CMK (cell line): ENCODE data around the gene OR2M4.
"Not testable (repeated sequence)": the region's sequence is repeated elsewhere in the genome, so short reads cannot be mapped to it uniquely, and the experiment has no call there.

Source experiments
- DNase-seq: peaks from one replicate; pipeline ENCODE4 v3.0.0-alpha.2; 2010; ENCODE audit warnings: low read depth

The OR2M4 gene

GRCh38 chr1:248231117-248231516 lies at the start of gene OR2M4:
TSS of gene OR2M4 (plus strand) at chr1:248231417. CDS start at chr1:248238929, 7,512 bp downstream.
- no peak for DNase-seq

- no peak for DNase-seq
Observed at GRCh38 chr1:248183996-248184395, 47.2 kb upstream of the OR2M4 start.

- no peak for DNase-seq
Observed at GRCh38 chr1:248187363-248187762, 43.9 kb upstream of the OR2M4 start.

- no peak for DNase-seq
Observed at GRCh38 chr1:248189026-248189425, 42.2 kb upstream of the OR2M4 start.

- DNase-seq = no peak
Observed at GRCh38 chr1:248194117-248194516, 37.1 kb upstream of the OR2M4 start.

- peak; percentile 2 for DNase-seq
Observed at GRCh38 chr1:248196965-248197364, 34.3 kb upstream of the OR2M4 start, which contains the start of gene OR2M3. TSS of gene OR2M3 (plus strand) at chr1:248197265. CDS start at chr1:248203068, 5,803 bp downstream.

- no peak for DNase-seq
Observed at GRCh38 chr1:248215880-248216279, 15.3 kb upstream of the OR2M4 start.

GRCh38 chr1:248225537-248225936 lies 5.7 kb upstream of the OR2M4 start:
- DNase-seq = no peak

- no peak for DNase-seq
Observed at GRCh38 chr1:248229360-248229908, 1.8 kb upstream of the OR2M4 start.

GRCh38 chr1:248239478-248239877 lies 8.3 kb downstream of the OR2M4 start:
- DNase-seq = no peak

- peak; percentile 29 for DNase-seq
Observed at GRCh38 chr1:248243204-248243603, 12.0 kb downstream of the OR2M4 start.

GRCh38 chr1:248259309-248259708 lies 28.1 kb downstream of the OR2M4 start:
- not testable (repeated sequence) for DNase-seq

- no peak for DNase-seq
Observed at GRCh38 chr1:248268178-248268577, 37.0 kb downstream of the OR2M4 start.

GRCh38 chr1:248273225-248273624 lies 42.0 kb downstream of the OR2M4 start:
- not testable (repeated sequence) for DNase-seq

GRCh38 chr1:248277876-248278275 lies 46.7 kb downstream of the OR2M4 start, which contains the start of gene OR2T33:
TSS of gene OR2T33 (minus strand) at chr1:248277976. CDS start at chr1:248273814, 4,162 bp downstream.
- no peak for DNase-seq

- DNase-seq = no peak
Observed at GRCh38 chr1:248288391-248288790, 57.2 kb downstream of the OR2M4 start.
